Esophagus squamous epithelium (tissue), 5 donors: ENCODE results near the gene CCDC85C. TPM values are rescaled to one million over a fixed set of nuclear protein-coding genes. Genes with fewer than 3 reads are reported as not detected.

Source experiments
- DNase-seq: peaks from one replicate; lab custom pipeline; 2025; lab: John Stamatoyannopoulos, UW
- H3K27ac ChIP-seq, 4 donors: fragments of 200-600 bp; sonication (generic); one replicate each; pipeline ENCODE4 v1.5.1; 2016 to 2019; ENCODE audit warnings: mild to moderate bottlenecking in 1 of 4
- H3K27me3 ChIP-seq, 4 donors: fragments of 200-600 bp; sonication (generic); 1 replicate in 3 of 4; 2 replicates in 1 of 4; pipeline versions ENCODE4 v1.5.1 to v1.6.0; 2017 to 2021; ENCODE audit warnings: antibody characterized with exemption in 1 of 4
- H3K36me3 ChIP-seq, 3 donors: fragments of 200-600 bp; sonication (generic); one replicate each; pipeline ENCODE4 v1.5.1; 2016 to 2019
- H3K4me1 ChIP-seq, 3 donors: fragments of 200-600 bp; sonication (generic); one replicate each; pipeline ENCODE4 v1.5.1; 2017 to 2019
- H3K4me3 ChIP-seq, 4 donors: fragments of 200-600 bp; sonication (generic); 1 replicate in 3 of 4; 2 replicates in 1 of 4; pipeline ENCODE4 v1.5.1; 2016 to 2019; ENCODE audit warnings: mild to moderate bottlenecking in 2 of 4, moderate library complexity in 1 of 4
- H3K9me3 ChIP-seq, 3 donors: fragments of 200-600 bp; sonication (generic); one replicate each; pipeline ENCODE4 v1.5.1; 2016 to 2019
- POLR2A ChIP-seq, 4 donors: fragments of 450-650 bp; IDR thresholded peaks; one replicate each; pipeline ENCODE4 v1.6.1; 2017; ENCODE audit warnings: antibody characterized with exemption in 4 of 4, mild to moderate bottlenecking in 4 of 4, moderate library complexity in 3 of 4
- WGBS, 2 donors: methylation state at CpG; one replicate each; pipeline ENCODE4 v1.1.5; 2018; 5-methylcytosine and 5-hydroxymethylcytosine counted together
- intact Hi-C: fragments of 100-400 bp; cut with DNase I; formaldehyde crosslinking; loops from one replicate; pipeline ENCODE4 v1.15.0; 2022
- total RNA-seq, 4 donors: library from RNA; depleted of rRNA; stranded (reverse); fragments of >200 nt; gene quantifications; one replicate each; pipeline ENCODE4 v1.1.0, GENCODE V29; 2016
- TF ChIP-seq, protein P1 (sequence below), 6 experiments: fragments of 450-650 bp in 4 of 6; fragments of 200-600 bp in 2 of 6; sonication (generic) in 2 of 6; IDR thresholded peaks; one replicate each; pipeline ENCODE4 v1.5.1; 2016 to 2019; ENCODE audit warnings: antibody characterized with exemption in 6 of 6, mild to moderate bottlenecking in 4 of 6, moderate library complexity in 4 of 6
- donor health status: DM: yes; HTN: yes; CAD: no.

CCDC85C gene
- total RNA-seq, 4 donors from 2014 or later = 23.4 to 52.0 (median 27.1) TPM

DNA sequence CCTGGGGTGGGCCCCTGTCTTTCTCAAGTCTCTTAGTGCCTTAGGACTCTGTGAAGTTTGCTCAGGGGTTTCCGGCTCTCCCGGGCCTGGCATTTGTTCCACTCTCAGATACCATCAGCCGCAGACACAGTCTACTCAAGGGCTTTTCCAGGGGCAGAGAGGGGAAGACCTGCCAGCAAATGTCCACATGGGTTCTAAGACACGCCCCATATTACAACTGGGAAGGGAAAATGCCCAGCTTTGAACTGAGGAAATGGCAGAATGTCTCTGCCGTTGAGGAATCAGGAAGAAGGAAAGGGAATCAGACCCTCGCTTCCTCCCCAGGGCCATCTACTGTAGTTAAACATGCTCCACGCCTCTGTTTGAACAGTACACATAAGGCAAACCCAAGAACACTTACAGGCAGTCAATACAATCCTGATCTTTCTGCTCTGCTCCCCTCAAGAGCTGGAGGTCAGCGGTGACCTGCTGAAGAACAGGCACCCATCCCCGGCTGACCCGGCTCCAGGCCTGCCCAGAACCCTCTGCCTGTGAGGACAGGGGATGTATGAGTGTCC is 7.9 kb downstream of the CCDC85C start:
- WGBS, 2 donors = 55 to 56% methylated on average over 4 to 6 of the region's 10 CpGs
- no peak for TF ChIP-seq POLR2A (IDR thresholded peaks at IDR 0.05)
- H3K4me3 ChIP-seq = no peak overlapping the region
- no peaks in the 10 kb centered on the region for H3K27me3 ChIP-seq
- no peaks in the 10 kb centered on the region for H3K36me3 ChIP-seq
- intact Hi-C loops = no loop called here
- peak overlapping the region; percentile 41 to 79 (median 66) for H3K27ac ChIP-seq
- H3K9me3 ChIP-seq = no peaks in the 10 kb centered on the region
- H3K4me1 ChIP-seq = peaks cover 18 to 99% (median 64%) of the 10 kb centered on the region in 3 donors
- no peak for DNase-seq

DNA sequence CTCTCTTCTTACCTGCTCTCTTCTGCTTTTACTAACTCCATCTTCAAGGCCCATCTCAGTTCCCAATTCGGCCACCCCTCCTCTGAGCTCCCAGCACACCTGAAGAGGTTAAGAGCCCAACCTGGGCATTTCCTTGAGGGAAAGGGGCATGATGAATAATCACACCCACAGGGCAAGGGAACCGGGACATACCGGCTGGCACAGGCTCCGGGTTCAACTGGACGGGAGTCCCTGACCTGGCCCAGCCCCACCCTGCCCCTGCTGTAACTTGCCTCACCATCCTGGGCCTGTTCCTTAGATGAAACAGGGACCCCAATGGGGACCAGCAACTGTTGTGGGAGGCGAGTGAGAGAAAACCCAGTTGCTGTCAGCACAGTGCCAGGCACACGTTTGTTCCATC is 8.5 kb downstream of the CCDC85C start:
- intact Hi-C loops = no loop called here
- Histone ChIP-seq H3K36me3 (no peaks in the 10 kb centered on the region), H3K27me3 (no peaks in the 10 kb centered on the region), H3K9me3 (no peaks in the 10 kb centered on the region), H3K4me1 (peaks cover 18 to 99% (median 68%) of the 10 kb centered on the region in 3 donors), H3K4me3 (no peak overlapping the region), H3K27ac (peak overlapping the region; percentile 41 to 79 (median 66))
- TF ChIP-seq POLR2A (IDR thresholded peaks at IDR 0.05) = no peak
- TF ChIP-seq, protein P1, sequence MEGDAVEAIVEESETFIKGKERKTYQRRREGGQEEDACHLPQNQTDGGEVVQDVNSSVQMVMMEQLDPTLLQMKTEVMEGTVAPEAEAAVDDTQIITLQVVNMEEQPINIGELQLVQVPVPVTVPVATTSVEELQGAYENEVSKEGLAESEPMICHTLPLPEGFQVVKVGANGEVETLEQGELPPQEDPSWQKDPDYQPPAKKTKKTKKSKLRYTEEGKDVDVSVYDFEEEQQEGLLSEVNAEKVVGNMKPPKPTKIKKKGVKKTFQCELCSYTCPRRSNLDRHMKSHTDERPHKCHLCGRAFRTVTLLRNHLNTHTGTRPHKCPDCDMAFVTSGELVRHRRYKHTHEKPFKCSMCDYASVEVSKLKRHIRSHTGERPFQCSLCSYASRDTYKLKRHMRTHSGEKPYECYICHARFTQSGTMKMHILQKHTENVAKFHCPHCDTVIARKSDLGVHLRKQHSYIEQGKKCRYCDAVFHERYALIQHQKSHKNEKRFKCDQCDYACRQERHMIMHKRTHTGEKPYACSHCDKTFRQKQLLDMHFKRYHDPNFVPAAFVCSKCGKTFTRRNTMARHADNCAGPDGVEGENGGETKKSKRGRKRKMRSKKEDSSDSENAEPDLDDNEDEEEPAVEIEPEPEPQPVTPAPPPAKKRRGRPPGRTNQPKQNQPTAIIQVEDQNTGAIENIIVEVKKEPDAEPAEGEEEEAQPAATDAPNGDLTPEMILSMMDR (IDR thresholded peaks at IDR 0.05) = no peak
- 41 to 48% methylated on average over 5 of the region's 7 CpGs for WGBS, 2 donors
- DNase-seq = no peak

DNA sequence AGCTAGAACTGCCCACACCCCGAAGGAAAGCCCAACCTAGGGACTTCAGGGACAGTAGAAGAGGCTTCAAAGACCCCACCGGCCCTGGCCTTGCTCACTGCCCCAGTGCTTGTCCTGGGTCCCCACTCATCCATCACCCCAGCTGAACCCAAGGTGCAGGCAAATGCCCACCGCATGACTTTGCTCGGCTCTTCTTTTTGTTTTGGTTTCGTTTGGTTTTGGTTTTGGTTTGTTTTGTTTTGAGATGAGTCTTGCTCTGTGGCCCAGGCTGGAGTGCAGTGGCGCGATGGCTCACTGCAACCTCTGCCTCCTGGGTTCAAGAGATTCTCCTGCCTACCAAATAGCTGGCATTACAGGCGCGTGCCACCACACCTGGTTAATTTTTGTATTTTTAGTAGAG is 9.0 kb downstream of the CCDC85C start:
- Histone ChIP-seq H3K27me3 (no peaks in the 10 kb centered on the region), H3K4me3 (peak overlapping the region in 1 of 4 donors; percentile 41), H3K27ac (peak overlapping the region; percentile 41 to 79 (median 66)), H3K36me3 (no peaks in the 10 kb centered on the region), H3K9me3 (no peaks in the 10 kb centered on the region), H3K4me1 (peaks cover 18 to 99% (median 70%) of the 10 kb centered on the region in 3 donors)
- DNase-seq = no peak
- intact Hi-C loops = no loop called here
- TF ChIP-seq, protein P1 (IDR thresholded peaks at IDR 0.05) = no peak
- no peak for TF ChIP-seq POLR2A (IDR thresholded peaks at IDR 0.05)
- 54 to 65% methylated on average over 8 of the region's 9 CpGs for WGBS, 2 donors

DNA sequence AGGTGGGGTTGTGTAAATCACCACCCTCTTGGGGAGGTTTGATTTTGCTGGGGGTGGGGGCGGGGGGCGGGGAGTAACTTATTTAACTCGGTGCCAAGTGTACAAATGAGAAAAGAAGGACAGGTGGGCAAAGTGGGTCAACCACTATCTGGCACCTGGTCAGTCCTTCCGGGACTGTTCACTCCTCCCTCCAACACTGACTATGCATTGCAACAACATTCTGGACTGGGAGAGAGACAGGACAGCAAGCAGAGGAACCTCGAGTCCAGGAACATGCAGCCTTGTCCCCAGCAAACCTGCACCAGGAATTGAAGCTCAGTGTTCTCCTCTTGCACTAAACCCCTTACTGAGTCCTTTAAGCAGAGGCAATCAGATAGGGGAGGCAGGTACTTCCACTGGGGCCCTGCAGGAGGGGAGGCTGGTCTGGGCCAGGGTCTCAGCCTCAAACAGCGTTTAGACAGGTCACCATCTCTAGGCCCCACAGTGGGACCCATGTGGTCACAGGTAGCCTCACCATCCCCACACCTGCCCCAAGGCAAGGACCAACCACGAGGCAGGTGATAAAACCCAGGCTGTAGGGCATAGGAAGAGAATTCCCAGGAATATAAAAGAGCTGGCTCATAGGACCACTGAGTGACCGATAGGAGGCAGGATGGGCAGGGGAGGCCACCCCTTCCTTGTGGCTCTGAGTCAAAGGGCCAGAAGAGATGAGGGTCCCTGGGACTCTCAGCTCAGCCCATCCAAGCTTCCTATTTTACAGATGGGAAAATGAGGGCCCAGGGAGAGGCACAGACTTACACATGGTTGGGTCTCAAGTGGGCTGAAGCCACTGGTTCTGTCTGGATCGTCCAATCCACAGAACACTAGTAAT is 9.8 kb downstream of the CCDC85C start:
- no peak for DNase-seq
- intact Hi-C loops = no loop called here
- H3K27ac ChIP-seq = peak overlapping the region in 3 of 4 donors; percentile 46 to 79 (median 64)
- no peaks in the 10 kb centered on the region for H3K27me3 ChIP-seq
- H3K4me1 ChIP-seq = peaks cover 11 to 99% (median 70%) of the 10 kb centered on the region in 3 donors
- TF ChIP-seq, protein P1 (IDR thresholded peaks at IDR 0.05) = no peak
- no peak overlapping the region for H3K4me3 ChIP-seq
- 77 to 83% methylated on average over 7 of the region's 9 CpGs for WGBS, 2 donors
- H3K36me3 ChIP-seq = no peaks in the 10 kb centered on the region
- H3K9me3 ChIP-seq = no peaks in the 10 kb centered on the region

DNA sequence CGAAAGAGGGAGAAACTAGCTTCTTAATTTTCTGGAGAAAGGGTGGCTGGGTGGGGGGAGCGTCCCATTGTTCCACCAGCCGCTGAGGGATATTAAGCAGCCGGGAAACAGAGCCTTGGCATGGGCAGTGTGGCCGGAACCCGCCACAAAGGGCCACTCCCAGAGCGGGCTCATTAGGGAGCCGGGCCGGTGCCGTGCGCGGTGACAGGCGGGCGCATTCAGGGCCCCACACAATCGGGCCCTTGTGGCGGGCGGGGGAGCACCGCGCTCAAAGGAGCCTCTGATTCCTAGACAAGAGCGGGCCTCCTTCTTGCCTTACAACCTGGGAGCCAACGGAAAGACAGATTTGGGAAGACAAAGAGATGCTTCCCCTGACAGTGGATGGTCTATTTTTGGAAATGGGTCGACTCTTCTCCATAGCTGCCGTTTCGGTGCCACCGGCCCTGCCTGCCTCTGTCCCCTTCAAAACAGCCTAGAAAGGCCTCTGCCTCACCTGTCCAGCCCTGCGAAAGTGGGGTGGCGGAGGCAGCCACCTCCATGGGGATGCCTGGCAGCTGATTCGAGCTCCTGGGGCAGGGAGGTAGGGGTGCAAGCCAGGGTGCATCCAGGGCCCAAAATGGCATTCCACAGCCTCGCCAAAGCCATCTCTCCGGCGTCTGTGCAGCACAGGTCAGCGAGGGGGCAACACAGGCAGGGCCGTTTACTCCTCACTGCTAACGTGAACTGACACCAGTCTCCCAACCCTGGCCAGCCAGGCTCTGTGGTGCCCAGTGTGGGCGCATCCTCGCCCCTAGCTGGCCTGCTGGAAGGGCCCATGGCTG is 10.9 kb downstream of the CCDC85C start:
- peaks cover 8 to 99% (median 70%) of the 10 kb centered on the region in 3 donors for H3K4me1 ChIP-seq
- intact Hi-C loops = no loop called here
- 75 to 83% methylated on average over 10 to 22 of the region's 36 CpGs for WGBS, 2 donors

More for the DNA sequence above, 10.9 kb downstream of the CCDC85C start:
- TF ChIP-seq POLR2A (IDR thresholded peaks at IDR 0.05) = no peak
- TF ChIP-seq, protein P1 (IDR thresholded peaks at IDR 0.05) = no peak
- H3K4me3 ChIP-seq = no peak overlapping the region
- no peak for DNase-seq
- H3K27ac ChIP-seq = peak overlapping the region in 3 of 4 donors; percentile 30 to 57 (median 44)
- H3K36me3 ChIP-seq = no peaks in the 10 kb centered on the region
- no peaks in the 10 kb centered on the region for H3K9me3 ChIP-seq
- no peaks in the 10 kb centered on the region for H3K27me3 ChIP-seq
